Stimulated activated CD8-positive, alpha-beta memory T cell treated with anti-CD3 and anti-CD28 coated beads, Interleukin-2, amount 100 ng/mL, for 1 hour (primary cell): Measurements from ENCODE around the gene PITHD1.
"Not testable (repeated sequence)": the region's sequence is repeated elsewhere in the genome, so short reads cannot be mapped to it uniquely, and the experiment has no call there.

Experiments
- DNase-seq, 2 donors: peaks; one replicate each; pipeline ENCODE4 v3.0.0-alpha.2; 2020; ENCODE audit warnings: low read depth in 2 of 2

Gene PITHD1

GRCh38 chr1:23772854-23773242 is 5.4 kb upstream of the PITHD1 start:
- DNase-seq: no peak

GRCh38 chr1:23774174-23774880 is 3.9 kb upstream of the PITHD1 start:
- no peak for DNase-seq

GRCh38 chr1:23776217-23776616 is 2.0 kb upstream of the PITHD1 start:
- no peak for DNase-seq

GRCh38 chr1:23779826-23780371 is 1.7 kb downstream of the PITHD1 start:
- DNase-seq: no peak

GRCh38 chr1:23783141-23783540 is 4.9 kb downstream of the PITHD1 start:
- not testable (repeated sequence) for DNase-seq

- DNase-seq: no peak
Measured at GRCh38 chr1:23784846-23785245, 6.6 kb downstream of the PITHD1 start.

GRCh38 chr1:23787701-23788100 is 9.5 kb downstream of the PITHD1 start:
- no peak for DNase-seq

GRCh38 chr1:23788695-23789094 is 10.5 kb downstream of the PITHD1 start:
- no peak for DNase-seq

- peak; percentile 66 to 74 for DNase-seq
Measured at GRCh38 chr1:23790696-23791515, 12.7 kb downstream of the PITHD1 start, which contains the start of gene LYPLA2. Gene LYPLA2, plus strand, starts transcription at chr1:23791145. Its CDS starts 1,538 bp downstream, at chr1:23792683.

- no peak for DNase-seq
Measured at GRCh38 chr1:23791516-23792047, 13.4 kb downstream of the PITHD1 start.

- no peak for DNase-seq
Measured at GRCh38 chr1:23792151-23792945, 14.1 kb downstream of the PITHD1 start.

GRCh38 chr1:23793018-23793781 is 15.0 kb downstream of the PITHD1 start:
- DNase-seq: no peak

GRCh38 chr1:23793861-23794731 is 15.9 kb downstream of the PITHD1 start:
- DNase-seq: no peak

GRCh38 chr1:23794732-23795182 is 16.5 kb downstream of the PITHD1 start:
- DNase-seq: not testable (repeated sequence)

GRCh38 chr1:23795676-23796465 is 17.7 kb downstream of the PITHD1 start:
- no peak for DNase-seq

- no peak for DNase-seq
Measured at GRCh38 chr1:23796466-23797271, 18.5 kb downstream of the PITHD1 start.

GRCh38 chr1:23797478-23798448 is 19.5 kb downstream of the PITHD1 start:
- DNase-seq: no peak
